ENCODE measurements around the gene MRTFA.
"Not testable (repeated sequence)": the region's sequence is repeated elsewhere in the genome, so short reads cannot be mapped to it uniquely, and the experiment has no call there.

The MRTFA gene

GRCh38 chr22:40516416-40516815, 120.1 kb downstream of the MRTFA start:
- DNase-seq, result no peak

- DNase-seq, result no peak
Observed at GRCh38 chr22:40512426-40513136, 123.9 kb downstream of the MRTFA start.

GRCh38 chr22:40511604-40512003, 124.9 kb downstream of the MRTFA start:
- DNase-seq, result no peak

- DNase-seq, result no peak
Observed at GRCh38 chr22:40510631-40511364, 125.7 kb downstream of the MRTFA start.

- no peak for DNase-seq
Observed at GRCh38 chr22:40509401-40510134, 127.0 kb downstream of the MRTFA start.

GRCh38 chr22:40508046-40508445, 128.5 kb downstream of the MRTFA start:
- not testable (repeated sequence) for DNase-seq

GRCh38 chr22:40507491-40507890, 129.0 kb downstream of the MRTFA start:
- DNase-seq, result no peak

GRCh38 chr22:40506762-40507161, 129.8 kb downstream of the MRTFA start:
- no peak for DNase-seq

- DNase-seq, result no peak
Observed at GRCh38 chr22:40504285-40505249, 132.0 kb downstream of the MRTFA start.

- no peak for DNase-seq
Observed at GRCh38 chr22:40502919-40503318, 133.6 kb downstream of the MRTFA start.

- DNase-seq, result not testable (repeated sequence)
Observed at GRCh38 chr22:40500465-40500786, 136.1 kb downstream of the MRTFA start.

- DNase-seq, result no peak
Observed at GRCh38 chr22:40499209-40499623, 137.3 kb downstream of the MRTFA start.

- DNase-seq, result no peak
Observed at GRCh38 chr22:40498420-40499208, 137.9 kb downstream of the MRTFA start.

- no peak for DNase-seq
Observed at GRCh38 chr22:40493441-40493840, 143.1 kb downstream of the MRTFA start.

- DNase-seq, result no peak
Observed at GRCh38 chr22:40491990-40492631, 144.4 kb downstream of the MRTFA start.

- no peak for DNase-seq
Observed at GRCh38 chr22:40487663-40488249, 148.8 kb downstream of the MRTFA start.

- no peak for DNase-seq
Observed at GRCh38 chr22:40486962-40487602, 149.4 kb downstream of the MRTFA start.

GRCh38 chr22:40485813-40486667, 150.5 kb downstream of the MRTFA start:
- DNase-seq, result no peak

- no peak for DNase-seq
Observed at GRCh38 chr22:40484906-40485669, 151.4 kb downstream of the MRTFA start.

Measured in NK-92 treated with Interleukin-12 subunit alpha and Interleukin-12 subunit beta, amount 100 ng/mL, for 24 hours (cell line).